ENCODE measurements around the gene CACNA1I.

Gene CACNA1I

DNA sequence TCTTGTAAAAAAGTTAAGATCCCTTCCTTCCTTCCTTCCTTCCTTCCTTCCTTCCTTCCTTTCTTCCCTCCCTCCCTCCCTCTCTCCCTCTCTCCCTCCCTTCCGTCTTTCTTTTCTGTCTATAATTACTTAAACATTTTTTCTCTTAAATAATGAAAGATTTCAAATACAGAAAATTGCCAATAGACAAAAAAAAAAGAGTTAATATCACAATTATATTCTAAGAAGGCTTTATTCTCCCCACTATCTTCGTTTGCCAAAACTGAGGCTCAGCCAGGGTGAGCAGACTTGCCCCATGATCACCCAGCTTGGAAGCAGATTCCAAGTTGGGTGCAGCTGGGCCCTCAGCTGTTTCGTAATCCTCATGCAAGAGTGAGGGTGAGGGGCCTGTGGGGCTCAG lies 327 bp upstream of the CACNA1I start:
- no peak for DNase-seq

DNA sequence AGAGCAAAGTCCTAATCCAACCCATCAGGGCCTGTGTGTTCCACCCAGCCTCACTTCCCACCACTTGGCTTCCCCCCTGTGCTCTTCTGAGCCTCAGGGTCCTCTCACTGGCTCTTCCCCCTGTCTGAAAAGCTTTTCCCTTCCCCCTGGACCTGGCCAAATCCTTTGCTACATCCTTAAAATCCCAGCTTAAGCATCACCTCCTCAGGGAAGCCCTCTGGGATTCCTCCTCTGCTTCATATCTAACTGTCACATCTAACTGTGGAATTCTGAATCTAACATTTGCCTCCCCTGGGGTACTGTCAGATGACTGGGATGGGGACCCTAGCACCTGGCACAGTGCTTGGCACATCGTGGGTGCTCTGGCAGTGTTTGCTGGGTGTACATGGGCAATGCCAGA lies 985 bp downstream of the CACNA1I start:
- DNase-seq, result no peak

GRCh38 chr22:39574779-39575551 lies 4.4 kb downstream of the CACNA1I start:
- DNase-seq, result no peak

- DNase-seq, result no peak
These were observed 4.9 kb downstream of the CACNA1I start for GRCh38 chr22:39575552-39575825.

- DNase-seq, result no peak
These were observed 5.5 kb downstream of the CACNA1I start for GRCh38 chr22:39576027-39576426.

GRCh38 chr22:39577366-39577765 lies 6.8 kb downstream of the CACNA1I start:
- DNase-seq, result no peak

DNA sequence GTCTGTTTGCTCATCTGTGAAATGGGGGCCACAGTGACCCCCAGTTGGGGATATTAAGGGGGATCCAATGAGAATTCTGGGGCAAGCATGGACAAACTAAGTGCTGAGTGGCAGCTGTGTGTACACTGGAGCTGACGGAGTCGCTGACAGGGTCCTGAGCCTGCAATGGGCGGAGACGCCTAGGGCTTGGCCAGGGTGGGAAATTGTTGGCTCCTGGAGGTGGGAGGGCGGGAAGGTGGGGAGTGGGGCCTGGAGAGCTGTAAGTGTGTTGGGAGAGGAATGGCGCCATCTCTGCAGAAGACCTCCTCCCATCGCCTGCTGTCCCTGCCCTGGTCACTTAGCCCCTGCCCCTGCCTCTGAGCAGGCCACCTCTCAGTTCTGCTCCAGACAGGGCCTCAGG lies 7.3 kb downstream of the CACNA1I start:
- no peak for DNase-seq

- no peak for DNase-seq
These were observed 9.5 kb downstream of the CACNA1I start for GRCh38 chr22:39580006-39580441.

- no peak for DNase-seq
These were observed 10.2 kb downstream of the CACNA1I start for GRCh38 chr22:39580795-39581194.

DNA sequence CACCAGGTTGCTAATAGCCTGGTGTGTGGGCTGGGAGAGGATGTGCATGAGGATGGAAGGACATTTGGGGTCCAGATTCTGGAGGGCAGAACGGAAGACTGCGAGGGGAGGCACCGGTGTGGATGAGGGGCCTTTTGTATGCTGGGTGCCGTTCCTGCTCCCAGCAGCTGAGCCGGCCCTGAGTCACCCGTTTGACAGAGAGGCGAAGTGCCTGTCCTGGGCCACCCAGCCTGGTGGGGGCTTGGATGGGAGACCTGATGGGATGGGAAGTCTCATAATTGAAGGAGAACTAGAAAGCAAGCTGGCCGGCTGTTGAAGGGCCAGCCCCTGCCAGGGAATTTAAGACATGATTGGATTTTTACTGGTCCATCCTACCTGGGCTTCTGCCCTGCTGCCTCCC lies 10.8 kb downstream of the CACNA1I start:
- DNase-seq, result no peak

- no peak for DNase-seq
These were observed 12.6 kb downstream of the CACNA1I start for GRCh38 chr22:39583066-39583667.

GRCh38 chr22:39589875-39590274 lies 19.3 kb downstream of the CACNA1I start:
- DNase-seq, result no peak

DNA sequence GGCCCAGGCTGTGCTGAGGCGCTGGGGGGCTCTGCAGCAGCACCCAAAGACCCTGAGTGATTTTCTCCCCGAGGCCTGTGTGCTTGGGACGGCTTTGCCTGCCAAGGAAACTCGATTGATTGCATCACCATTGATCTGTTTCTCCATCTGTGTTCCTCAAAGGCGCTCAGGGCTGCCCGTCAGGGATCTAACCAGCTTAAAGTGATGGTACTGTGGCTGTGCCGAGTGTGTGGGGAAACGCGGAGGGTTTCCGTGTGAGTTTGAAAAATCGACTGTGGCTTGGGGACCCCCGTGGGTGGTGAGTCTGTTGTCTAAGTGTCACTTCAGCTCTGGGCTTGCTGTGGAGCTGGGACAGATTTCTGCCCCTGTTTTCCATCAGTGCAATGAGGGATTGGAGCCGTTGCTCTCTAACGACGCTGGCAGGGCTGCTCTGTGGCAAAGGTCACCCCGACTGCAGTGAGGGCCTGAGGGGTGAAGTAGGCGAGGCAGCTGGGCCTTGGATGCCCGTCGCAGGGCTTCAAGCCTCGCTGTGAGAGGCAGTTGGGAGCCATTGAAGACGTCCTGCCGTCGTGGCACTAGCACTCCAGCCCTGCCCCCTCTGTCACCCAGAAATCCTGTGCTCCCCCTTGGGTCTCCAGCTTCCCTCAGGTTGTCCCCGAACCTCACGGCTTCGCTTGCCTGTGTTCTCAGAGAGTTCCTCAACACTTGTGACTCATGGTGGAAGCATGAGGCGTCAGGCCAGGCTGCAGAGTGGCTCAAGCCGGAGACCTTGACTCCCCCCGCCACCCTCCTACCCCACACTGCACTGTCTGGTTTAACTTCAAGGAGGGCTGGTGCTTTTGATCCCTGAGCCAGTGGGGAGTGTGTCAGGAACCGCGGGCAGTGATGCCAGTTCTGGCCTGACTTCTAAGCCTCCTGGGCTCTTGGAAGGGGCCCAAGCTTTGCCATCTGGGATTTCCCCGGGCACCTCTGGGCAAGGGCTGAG lies 21.8 kb downstream of the CACNA1I start:
- no peak for DNase-seq

- no peak for DNase-seq
These were observed 22.7 kb downstream of the CACNA1I start for GRCh38 chr22:39593066-39593930.

GRCh38 chr22:39593931-39594285 lies 23.4 kb downstream of the CACNA1I start:
- DNase-seq, result no peak

DNA sequence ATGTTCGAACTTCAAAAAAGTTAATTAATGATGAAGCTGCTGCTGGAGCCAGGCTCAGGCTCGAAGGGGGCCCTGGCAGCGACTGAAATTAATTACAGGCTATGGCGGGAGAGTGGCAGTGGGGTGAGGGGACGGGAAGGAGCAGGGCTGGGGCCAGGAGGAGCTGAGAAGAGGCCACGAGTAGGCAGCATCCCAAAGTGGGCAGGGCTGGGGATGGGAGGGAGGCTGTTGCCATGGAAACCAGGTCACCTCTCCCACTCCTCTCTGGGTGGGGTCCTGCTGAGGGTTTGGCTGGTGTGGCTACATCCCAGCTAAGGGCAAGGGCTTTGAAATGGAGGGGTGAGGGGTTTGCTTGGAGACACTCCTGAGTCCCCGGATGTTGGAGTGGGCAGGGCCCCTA lies 23.9 kb downstream of the CACNA1I start:
- no peak for DNase-seq

DNA sequence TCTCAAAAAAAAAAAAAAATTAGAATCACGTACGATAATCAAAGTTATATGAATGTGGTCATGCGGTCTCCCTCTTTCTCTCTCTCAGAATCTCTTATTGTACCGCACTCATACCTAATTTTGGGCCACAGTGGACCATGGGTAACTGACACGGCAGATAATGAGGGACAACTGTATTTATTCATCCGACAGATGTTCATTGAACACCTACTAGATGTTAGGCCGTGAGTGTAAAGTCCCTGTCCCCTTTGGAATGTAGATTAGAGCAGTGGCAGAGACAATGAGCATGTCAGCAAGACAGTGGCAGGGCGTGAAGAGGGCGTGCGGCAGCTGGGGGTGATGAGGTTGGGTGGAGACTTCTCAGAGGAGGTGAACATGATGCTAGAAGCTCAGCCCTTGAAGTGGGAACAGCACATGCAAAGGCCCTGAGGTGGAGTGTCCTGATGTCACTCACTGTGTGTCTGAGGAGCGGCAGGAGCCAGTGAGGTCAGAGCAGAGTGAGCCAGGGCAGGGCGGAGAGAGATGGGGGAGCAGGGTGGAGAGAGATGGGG lies 25.1 kb downstream of the CACNA1I start:
- no peak for DNase-seq

DNA sequence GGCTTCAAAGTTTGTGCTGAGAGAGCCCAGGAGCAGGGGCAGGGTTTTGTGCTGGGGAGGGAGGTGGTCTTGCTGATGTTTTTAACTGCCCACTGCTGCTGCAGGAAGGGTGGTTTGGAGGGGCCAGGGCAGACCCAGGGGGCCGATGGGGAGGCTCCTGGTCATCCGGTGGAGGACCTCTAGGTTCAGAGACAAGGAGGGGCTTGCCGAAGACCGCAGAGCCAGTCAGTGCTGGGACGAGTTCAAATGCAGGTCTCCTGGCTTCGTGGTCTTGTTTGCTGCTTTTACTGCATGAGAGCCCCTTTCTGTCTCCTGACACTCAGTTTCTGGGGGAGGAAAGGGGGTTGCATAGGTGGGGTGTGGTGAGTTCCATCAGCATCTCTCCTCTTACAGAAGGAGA lies 26.0 kb downstream of the CACNA1I start:
- DNase-seq, result no peak

DNA sequence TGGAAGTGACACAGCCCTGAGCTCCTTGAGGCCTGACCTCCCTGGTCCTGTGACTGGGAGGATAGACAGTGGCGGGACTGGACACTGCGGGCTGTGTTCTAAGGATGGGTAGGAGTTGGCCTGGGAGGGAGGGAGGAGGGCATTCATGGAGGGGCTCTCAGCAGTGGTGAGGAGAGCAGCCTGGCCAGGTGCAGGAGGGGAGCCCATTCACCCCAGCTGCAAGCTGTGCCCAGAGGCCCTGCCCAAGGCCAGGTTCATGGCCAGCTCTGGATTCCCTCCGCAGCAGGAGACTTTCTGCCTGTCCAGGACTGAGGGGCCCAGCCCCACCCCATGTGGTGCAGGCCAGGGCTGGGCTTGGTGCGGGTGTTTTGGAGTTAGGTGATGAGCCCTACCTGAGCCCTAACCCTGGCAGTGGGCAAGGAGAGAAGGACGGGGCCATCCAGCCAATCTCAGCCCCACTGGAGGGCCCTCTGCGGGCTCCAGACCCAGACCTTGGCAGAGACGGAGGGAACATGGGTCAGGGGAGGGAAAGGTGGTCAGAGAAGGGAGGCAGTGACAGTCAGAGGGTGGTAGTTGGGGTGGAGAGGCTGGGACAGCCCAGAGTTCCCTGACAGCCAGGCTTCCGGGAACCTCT lies 26.8 kb downstream of the CACNA1I start:
- no peak for DNase-seq

DNA sequence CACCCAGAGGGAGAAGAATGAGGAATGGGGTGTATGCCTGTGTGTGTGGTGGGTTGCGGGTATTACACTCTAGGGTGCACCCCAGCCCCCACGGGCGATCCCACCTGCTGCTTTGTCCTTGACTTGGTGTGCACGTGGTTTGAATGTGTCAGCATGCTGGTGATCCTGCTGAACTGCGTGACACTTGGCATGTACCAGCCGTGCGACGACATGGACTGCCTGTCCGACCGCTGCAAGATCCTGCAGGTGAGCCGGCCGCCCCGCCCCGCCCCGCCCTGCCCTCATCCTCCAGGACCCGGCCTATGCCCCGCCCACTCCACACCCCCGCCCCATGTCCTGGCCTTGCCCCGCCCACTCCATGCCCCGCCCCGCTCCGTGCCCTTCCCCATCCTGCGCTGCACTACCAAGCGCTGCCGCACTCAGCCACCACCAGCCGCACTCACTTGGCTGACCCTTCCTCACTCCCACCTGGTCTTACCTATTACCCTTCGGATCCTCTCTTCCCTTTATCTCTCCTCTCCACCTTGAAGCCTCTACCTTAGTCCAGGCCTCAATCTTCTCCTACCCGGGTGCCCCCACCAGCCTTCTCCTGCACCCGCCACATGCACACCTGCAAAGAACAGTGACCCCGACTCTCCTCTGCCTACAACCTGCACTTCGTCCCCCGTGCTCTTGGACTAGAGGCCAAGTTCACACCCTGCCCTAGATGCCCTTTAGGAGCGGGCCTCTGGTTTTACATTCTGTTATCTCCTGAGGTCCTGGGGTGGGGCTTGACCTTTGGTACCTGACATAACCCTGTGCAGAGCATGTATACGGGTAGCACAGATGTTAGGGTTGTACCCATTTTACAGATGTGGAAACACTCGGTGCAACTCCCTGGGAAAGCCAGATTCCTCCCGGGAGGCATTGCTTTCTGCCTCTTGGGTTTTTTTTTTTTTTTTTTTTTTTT lies 27.7 kb downstream of the CACNA1I start:
- peak; percentile 76 for DNase-seq

All from stimulated activated CD4-positive, alpha-beta T cell treated with anti-CD3 and anti-CD28 coated beads, Interleukin-12 subunit alpha, Interleukin-12 subunit beta, amount 100 ng/mL, for 4 hours (primary cell).